ACC112 (cell line): ENCODE results near the gene MFGE8.

Experiments used
- H2AFZ ChIP-seq: fragments of 200-600 bp; sonication (generic); one replicate; pipeline ENCODE4 v1.6.0; 2017; ENCODE audit warnings: antibody characterized with exemption, low read length; ENCODE audit not compliant: unreplicated experiment
- H3K27ac ChIP-seq: fragments of 200-600 bp; sonication (generic); 2 replicates; pipeline ENCODE4 v1.5.1; 2014; ENCODE audit warnings: low read depth, mild to moderate bottlenecking, antibody characterized with exemption, low read length, moderate library complexity
- H3K27me3 ChIP-seq: fragments of 200-600 bp; sonication (generic); 2 replicates; pipeline ENCODE4 v1.6.1; 2014; ENCODE audit warnings: mild to moderate bottlenecking, antibody characterized with exemption, low read length, moderate library complexity, mixed read lengths; ENCODE audit not compliant: insufficient read depth
- H3K36me3 ChIP-seq: fragments of 200-600 bp; sonication (generic); 2 replicates; pipeline ENCODE4 v1.6.1; 2016; ENCODE audit warnings: mild to moderate bottlenecking, antibody characterized with exemption, low read length, moderate library complexity, mixed read lengths; ENCODE audit not compliant: insufficient read depth
- H3K4me1 ChIP-seq: fragments of 200-600 bp; sonication (generic); one replicate; pipeline ENCODE4 v1.6.1; 2016; ENCODE audit warnings: low read length, mixed read lengths; ENCODE audit not compliant: insufficient read depth, unreplicated experiment, control insufficient read depth
- H3K4me3 ChIP-seq: fragments of 200-600 bp; sonication (generic); 2 replicates; pipeline ENCODE4 v1.5.1; 2014; ENCODE audit warnings: mild to moderate bottlenecking, low read depth, low read length
- H3K79me2 ChIP-seq: fragments of 200-600 bp; sonication (generic); one replicate; pipeline ENCODE4 v1.6.0; 2016; ENCODE audit warnings: low read length; ENCODE audit not compliant: control insufficient read depth, unreplicated experiment, insufficient read depth

Gene MFGE8

GRCh38 chr15:88887068-88887580, 26.1 kb downstream of the MFGE8 start:
- Histone ChIP-seq H2AFZ (no peak overlapping the region), H3K4me3 (no peak overlapping the region), H3K27me3 (no peaks in the 10 kb centered on the region), H3K4me1 (peaks cover 12% of the 10 kb centered on the region), H3K36me3 (no peaks in the 10 kb centered on the region), H3K79me2 (no peaks in the 10 kb centered on the region), H3K27ac (no peak overlapping the region)

DNA sequence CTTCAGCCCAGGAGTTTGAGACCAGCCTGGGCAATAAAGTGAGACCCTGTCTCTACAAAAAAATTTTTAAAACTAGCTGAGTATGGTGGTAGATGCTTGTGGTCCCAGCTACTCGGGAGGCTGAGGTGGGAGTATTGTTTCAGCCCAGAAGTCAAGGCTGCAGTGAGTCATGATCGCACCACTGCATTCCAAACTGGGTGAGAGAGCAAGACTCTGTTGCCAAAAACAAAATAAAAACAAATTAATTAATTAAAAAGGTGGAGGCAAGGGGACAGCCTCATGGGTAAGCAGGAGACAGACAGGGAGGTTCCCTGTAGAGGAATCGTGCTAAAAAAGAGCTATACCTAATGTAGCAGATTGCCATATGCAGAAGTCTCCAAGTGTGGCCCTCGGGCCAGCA, 30.4 kb downstream of the MFGE8 start:
- Histone ChIP-seq H3K27ac (no peak overlapping the region), H2AFZ (no peak overlapping the region)

DNA sequence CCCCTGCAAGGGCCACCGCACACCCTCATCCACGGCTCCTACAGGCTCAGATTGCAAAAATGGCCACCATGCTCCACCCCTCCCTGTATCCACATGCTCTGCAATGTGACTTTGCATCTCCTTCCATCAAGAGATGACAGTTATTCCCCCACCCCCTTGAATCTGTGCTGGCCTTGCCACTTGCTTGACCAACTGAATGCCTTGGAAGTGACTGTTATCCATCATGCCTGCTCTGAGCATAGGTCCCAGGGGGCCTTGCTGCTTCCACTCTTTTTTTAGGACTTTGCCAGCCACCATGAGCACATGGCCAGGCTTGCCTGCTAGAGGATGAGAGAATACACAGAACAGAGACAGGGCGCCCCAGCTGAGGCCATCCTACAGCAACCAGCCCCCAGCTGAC, 31.4 kb downstream of the MFGE8 start:
- Histone ChIP-seq H2AFZ (no peak overlapping the region), H3K4me1 (peaks cover 21% of the 10 kb centered on the region), H3K4me3 (no peak overlapping the region), H3K79me2 (no peaks in the 10 kb centered on the region), H3K27me3 (no peaks in the 10 kb centered on the region), H3K27ac (no peak overlapping the region), H3K36me3 (no peaks in the 10 kb centered on the region)

More for the DNA sequence above, 30.4 kb downstream of the MFGE8 start:
- H3K79me2 ChIP-seq, result no peaks in the 10 kb centered on the region
- H3K4me1 ChIP-seq, result peaks cover 21% of the 10 kb centered on the region
- H3K4me3 ChIP-seq, result no peak overlapping the region
- no peaks in the 10 kb centered on the region for H3K36me3 ChIP-seq
- no peaks in the 10 kb centered on the region for H3K27me3 ChIP-seq

- Histone ChIP-seq H3K36me3 (no peaks in the 10 kb centered on the region), H3K4me1 (peaks cover 21% of the 10 kb centered on the region), H3K27me3 (no peaks in the 10 kb centered on the region), H2AFZ (no peak overlapping the region), H3K27ac (no peak overlapping the region), H3K4me3 (no peak overlapping the region), H3K79me2 (no peaks in the 10 kb centered on the region)
These were observed 32.0 kb downstream of the MFGE8 start for GRCh38 chr15:88880944-88881740.

- Histone ChIP-seq H3K4me3 (no peak overlapping the region), H3K79me2 (no peaks in the 10 kb centered on the region), H3K4me1 (peaks cover 21% of the 10 kb centered on the region), H3K27me3 (peaks cover 10% of the 10 kb centered on the region), H3K27ac (no peak overlapping the region), H2AFZ (no peak overlapping the region), H3K36me3 (no peaks in the 10 kb centered on the region)
These were observed 34.4 kb downstream of the MFGE8 start for GRCh38 chr15:88878720-88879184.

DNA sequence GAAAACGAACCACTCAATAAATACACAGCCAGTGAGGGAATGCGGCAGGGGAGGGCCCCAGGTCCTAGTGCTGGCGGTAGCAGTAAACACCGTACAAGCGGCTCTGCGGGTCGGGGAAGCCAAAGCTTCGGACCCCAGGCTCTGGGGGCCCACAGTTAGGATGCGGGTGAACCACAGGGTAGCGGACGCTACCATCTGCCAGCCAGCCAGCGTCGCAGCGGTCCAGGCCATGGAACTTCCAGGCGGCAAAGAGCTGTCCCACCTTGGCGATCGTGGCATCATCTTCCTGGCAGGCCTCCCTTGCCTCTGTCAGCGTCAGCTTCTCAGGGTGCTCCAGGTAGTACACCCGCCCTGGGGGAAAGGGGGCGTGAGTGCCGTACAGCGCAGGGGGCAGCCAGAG, 35.3 kb downstream of the MFGE8 start:
- no peak overlapping the region for H2AFZ ChIP-seq

DNA sequence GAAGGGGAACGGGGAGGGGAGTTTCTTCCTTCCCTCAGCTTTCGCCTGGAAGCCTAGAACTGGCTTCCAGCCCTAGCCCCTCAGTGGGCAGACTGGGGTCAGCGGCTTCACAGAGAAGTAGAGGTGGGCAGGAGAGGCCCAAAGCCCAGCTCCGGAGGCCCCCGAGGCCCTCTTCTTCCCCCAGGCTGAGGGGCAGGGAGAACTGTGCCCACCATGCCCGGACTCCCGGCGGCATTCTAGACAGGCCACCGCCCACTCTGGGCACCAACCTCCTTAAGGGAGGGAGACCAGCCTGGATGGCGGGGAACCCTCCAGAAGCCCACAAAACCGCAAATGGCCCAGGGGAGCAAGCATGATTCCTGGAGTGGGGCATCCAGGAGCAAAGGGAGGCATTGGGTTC, 35.8 kb downstream of the MFGE8 start:
- Histone ChIP-seq H2AFZ (no peak overlapping the region), H3K4me1 (peaks cover 11% of the 10 kb centered on the region), H3K4me3 (no peak overlapping the region), H3K36me3 (no peaks in the 10 kb centered on the region), H3K27ac (no peak overlapping the region), H3K27me3 (peaks cover 23% of the 10 kb centered on the region), H3K79me2 (no peaks in the 10 kb centered on the region)

More for the DNA sequence above, 35.3 kb downstream of the MFGE8 start:
- no peaks in the 10 kb centered on the region for H3K36me3 ChIP-seq
- H3K4me1 ChIP-seq, result peaks cover 16% of the 10 kb centered on the region
- no peak overlapping the region for H3K27ac ChIP-seq
- H3K79me2 ChIP-seq, result no peaks in the 10 kb centered on the region
- H3K4me3 ChIP-seq, result no peak overlapping the region
- H3K27me3 ChIP-seq, result peaks cover 18% of the 10 kb centered on the region

- H3K4me3 ChIP-seq, result no peak overlapping the region
- H3K36me3 ChIP-seq, result no peaks in the 10 kb centered on the region
- H3K79me2 ChIP-seq, result no peaks in the 10 kb centered on the region
- H2AFZ ChIP-seq, result no peak overlapping the region
- peaks cover 3% of the 10 kb centered on the region for H3K4me1 ChIP-seq
- H3K27me3 ChIP-seq, result peaks cover 31% of the 10 kb centered on the region
- no peak overlapping the region for H3K27ac ChIP-seq
These were observed 36.6 kb downstream of the MFGE8 start for GRCh38 chr15:88876573-88876972.

DNA sequence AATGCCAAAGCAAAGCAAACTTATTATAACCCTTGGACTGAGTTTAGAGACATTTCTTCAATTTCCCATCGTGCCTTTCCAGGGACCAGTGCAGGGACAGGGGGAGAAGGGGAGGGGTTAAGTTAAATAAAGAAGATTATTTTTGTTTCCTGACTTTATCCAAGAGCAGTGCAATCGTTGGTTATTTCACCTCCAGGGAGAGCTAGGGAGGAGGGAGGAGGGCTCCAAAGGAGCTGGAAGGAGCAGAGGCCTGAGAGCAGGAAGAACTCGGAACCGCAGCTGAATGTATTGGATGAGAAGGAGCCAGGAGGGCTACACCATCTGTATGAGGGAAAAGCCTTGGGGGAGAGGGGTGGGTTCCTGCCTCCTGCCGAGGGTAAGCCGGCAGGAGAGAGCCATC, 38.5 kb downstream of the MFGE8 start:
- Histone ChIP-seq H3K4me1 (no peaks in the 10 kb centered on the region), H3K27me3 (peaks cover 48% of the 10 kb centered on the region), H3K36me3 (no peaks in the 10 kb centered on the region), H3K4me3 (no peak overlapping the region), H3K79me2 (no peaks in the 10 kb centered on the region), H2AFZ (no peak overlapping the region), H3K27ac (no peak overlapping the region)

DNA sequence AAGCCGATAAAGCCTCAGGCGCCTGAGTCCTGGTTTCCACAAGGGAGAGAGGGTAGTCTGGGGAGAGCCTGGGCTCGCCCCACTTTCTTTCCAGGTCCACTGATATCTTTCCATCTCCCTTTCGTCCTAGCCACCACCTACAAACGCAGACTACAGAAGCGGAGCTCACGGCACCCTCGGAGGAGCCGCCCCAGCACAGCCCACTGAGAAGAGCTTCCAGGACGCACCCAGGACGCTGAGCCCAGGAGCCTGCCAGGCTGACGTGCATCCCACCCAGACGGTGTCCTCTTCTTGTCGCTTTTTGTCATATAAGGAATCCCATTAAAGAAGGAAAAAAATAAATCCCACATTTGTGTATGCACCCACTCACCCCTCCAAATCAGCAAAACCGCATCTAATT, 38.9 kb downstream of the MFGE8 start:
- no peak overlapping the region for H3K4me3 ChIP-seq
- H3K36me3 ChIP-seq, result no peaks in the 10 kb centered on the region
- no peaks in the 10 kb centered on the region for H3K79me2 ChIP-seq
- H3K27ac ChIP-seq, result no peak overlapping the region
- H3K27me3 ChIP-seq, result peaks cover 52% of the 10 kb centered on the region
- H2AFZ ChIP-seq, result no peak overlapping the region
- H3K4me1 ChIP-seq, result no peaks in the 10 kb centered on the region

DNA sequence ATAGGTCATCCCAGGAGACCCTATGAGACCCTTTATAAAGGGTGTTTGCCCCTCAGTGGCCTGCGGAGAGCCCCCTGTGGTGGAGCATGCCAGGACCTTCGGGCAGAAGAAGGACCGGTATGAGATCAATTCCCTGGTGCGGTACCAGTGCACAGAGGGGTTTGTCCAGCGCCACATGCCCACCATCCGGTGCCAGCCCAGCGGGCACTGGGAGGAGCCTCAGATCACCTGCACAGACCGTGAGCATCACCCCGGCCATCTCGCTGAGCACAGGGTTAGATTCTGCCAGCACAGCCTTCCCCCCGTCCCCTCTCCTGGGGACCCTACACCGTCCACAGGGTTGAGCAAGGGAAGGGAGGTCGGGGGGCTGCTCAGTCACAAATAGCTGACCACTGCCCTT, 39.4 kb downstream of the MFGE8 start:
- H3K4me1 ChIP-seq, result no peaks in the 10 kb centered on the region
- H3K27ac ChIP-seq, result no peak overlapping the region
- H3K36me3 ChIP-seq, result no peaks in the 10 kb centered on the region
- peaks cover 57% of the 10 kb centered on the region for H3K27me3 ChIP-seq
- no peak overlapping the region for H3K4me3 ChIP-seq
- no peaks in the 10 kb centered on the region for H3K79me2 ChIP-seq
- no peak overlapping the region for H2AFZ ChIP-seq
